ENCODE results near the gene ARHGEF12.
"Not testable (repeated sequence)": the region's sequence is repeated elsewhere in the genome, so short reads cannot be mapped to it uniquely, and the experiment has no call there.

Gene ARHGEF12

GRCh38 chr11:120500414-120501071 lies 164.3 kb downstream of the ARHGEF12 start:
- no peaks in the 10 kb centered on the region for H3K36me3 ChIP-seq (ENCODE audit: control insufficient read depth in 2 of 2, insufficient read depth in 2 of 2, low read length in 2 of 2)
- H3K4me1 ChIP-seq (ENCODE audit: control insufficient read depth in 2 of 2, insufficient read depth in 2 of 2, low read length in 2 of 2): no peaks in the 10 kb centered on the region

GRCh38 chr11:120501440-120501839 lies 165.2 kb downstream of the ARHGEF12 start:
- Histone ChIP-seq H3K4me1 (ENCODE audit: control insufficient read depth in 2 of 2, insufficient read depth in 2 of 2, low read length in 2 of 2) (no peaks in the 10 kb centered on the region), H3K27me3 (ENCODE audit: control insufficient read depth in 2 of 2, insufficient read depth in 2 of 2, low read length in 2 of 2) (peaks cover 15 to 25% of the 10 kb centered on the region in 2 donors)

More at GRCh38 chr11:120500414-120501071, 164.3 kb downstream of the ARHGEF12 start:
- Histone ChIP-seq H3K9ac (ENCODE audit: low read depth in 1 of 2, low read length in 2 of 2) (no peak overlapping the region), H3K27ac (ENCODE audit: low read depth in 2 of 2, low read length in 2 of 2) (no peak overlapping the region), H3K27me3 (ENCODE audit: control insufficient read depth in 2 of 2, insufficient read depth in 2 of 2, low read length in 2 of 2) (peaks cover 8 to 19% of the 10 kb centered on the region in 2 donors), H3K9me3 (ENCODE audit: control insufficient read depth in 2 of 2, low read length in 2 of 2) (no peaks in the 10 kb centered on the region), H3K4me3 (ENCODE audit: low read length in 2 of 2) (no peak overlapping the region)

DNA sequence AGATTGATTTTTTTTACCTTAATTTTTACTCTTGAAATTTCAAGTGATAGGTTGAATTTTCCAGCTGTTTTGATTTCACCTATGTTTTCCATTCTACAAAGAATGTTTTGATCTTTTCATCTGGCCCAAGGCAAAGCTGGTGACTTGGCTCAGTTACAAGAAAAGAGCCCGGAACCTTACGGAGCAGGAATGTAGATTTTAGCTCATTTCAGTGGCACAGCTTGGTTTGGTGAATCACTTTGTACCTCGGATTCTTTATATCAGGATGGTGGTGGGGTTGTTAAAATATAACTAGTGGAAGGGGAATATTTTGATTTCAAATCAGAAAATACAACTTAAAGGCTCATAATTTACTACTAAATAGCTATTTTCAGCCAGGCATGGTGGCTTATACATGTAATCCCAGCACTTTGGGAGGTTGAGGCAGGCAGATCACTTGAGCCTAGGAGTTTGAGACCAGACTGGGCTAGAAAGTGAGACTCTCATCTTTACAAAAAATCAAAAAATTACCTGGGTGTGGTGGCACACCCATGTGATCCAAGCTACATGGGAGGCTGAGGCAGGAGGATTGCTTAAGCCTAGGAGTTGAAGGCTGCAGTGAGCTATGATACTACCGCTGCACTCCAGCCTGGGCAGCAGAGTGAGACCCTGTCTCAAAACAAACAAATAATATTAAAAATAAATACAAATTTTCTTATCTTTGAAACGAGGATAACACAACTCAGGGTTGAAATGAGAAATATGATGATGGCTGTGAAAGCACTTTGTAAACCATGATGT lies 166.0 kb downstream of the ARHGEF12 start:
- Histone ChIP-seq H3K36me3 (ENCODE audit: control insufficient read depth in 2 of 2, insufficient read depth in 2 of 2, low read length in 2 of 2) (no peaks in the 10 kb centered on the region), H3K27me3 (ENCODE audit: control insufficient read depth in 2 of 2, insufficient read depth in 2 of 2, low read length in 2 of 2) (peaks cover 19 to 27% of the 10 kb centered on the region in 2 donors), H3K27ac (ENCODE audit: low read depth in 2 of 2, low read length in 2 of 2) (no peak overlapping the region), H3K4me1 (ENCODE audit: control insufficient read depth in 2 of 2, insufficient read depth in 2 of 2, low read length in 2 of 2) (no peaks in the 10 kb centered on the region), H3K9me3 (ENCODE audit: control insufficient read depth in 2 of 2, low read length in 2 of 2) (no peaks in the 10 kb centered on the region), H3K9ac (ENCODE audit: low read depth in 1 of 2, low read length in 2 of 2) (no peak overlapping the region), H3K4me3 (ENCODE audit: low read length in 2 of 2) (no peak overlapping the region)

More at GRCh38 chr11:120501440-120501839, 165.2 kb downstream of the ARHGEF12 start:
- no peaks in the 10 kb centered on the region for H3K36me3 ChIP-seq (ENCODE audit: control insufficient read depth in 2 of 2, insufficient read depth in 2 of 2, low read length in 2 of 2)
- no peak overlapping the region for H3K27ac ChIP-seq (ENCODE audit: low read depth in 2 of 2, low read length in 2 of 2)
- H3K4me3 ChIP-seq (ENCODE audit: low read length in 2 of 2): no peak overlapping the region
- H3K9me3 ChIP-seq (ENCODE audit: control insufficient read depth in 2 of 2, low read length in 2 of 2): no peaks in the 10 kb centered on the region
- H3K9ac ChIP-seq (ENCODE audit: low read depth in 1 of 2, low read length in 2 of 2): no peak overlapping the region

DNA sequence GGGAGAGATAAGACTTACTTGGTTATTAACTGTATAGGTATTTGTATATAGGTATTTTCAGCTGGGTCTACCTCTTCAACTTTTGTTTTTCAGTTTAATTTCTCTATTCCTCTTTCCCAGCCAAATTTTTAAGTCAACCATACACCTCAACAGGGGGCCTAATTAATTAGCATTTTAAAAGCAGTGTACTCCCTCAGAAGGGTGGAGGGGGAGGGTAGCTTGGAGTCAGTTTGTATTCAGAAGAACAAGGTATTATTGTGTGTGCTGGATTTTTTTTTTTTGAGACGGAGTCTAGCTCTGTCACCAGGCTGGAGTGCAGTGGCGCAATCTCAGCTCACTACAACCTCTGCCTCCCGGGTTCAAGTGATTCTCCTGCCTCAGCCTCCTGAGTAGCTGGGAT lies 167.3 kb downstream of the ARHGEF12 start:
- H3K9me3 ChIP-seq (ENCODE audit: control insufficient read depth in 2 of 2, low read length in 2 of 2); H3K4me3 ChIP-seq (ENCODE audit: low read length in 2 of 2); H3K4me1 ChIP-seq (ENCODE audit: control insufficient read depth in 2 of 2, insufficient read depth in 2 of 2, low read length in 2 of 2); H3K27ac ChIP-seq (ENCODE audit: low read depth in 2 of 2, low read length in 2 of 2); H3K9ac ChIP-seq (ENCODE audit: low read depth in 1 of 2, low read length in 2 of 2); H3K36me3 ChIP-seq (ENCODE audit: control insufficient read depth in 2 of 2, insufficient read depth in 2 of 2, low read length in 2 of 2): not testable (repeated sequence)
- peaks cover 19 to 27% of the 10 kb centered on the region in 2 donors for H3K27me3 ChIP-seq (ENCODE audit: control insufficient read depth in 2 of 2, insufficient read depth in 2 of 2, low read length in 2 of 2)

DNA sequence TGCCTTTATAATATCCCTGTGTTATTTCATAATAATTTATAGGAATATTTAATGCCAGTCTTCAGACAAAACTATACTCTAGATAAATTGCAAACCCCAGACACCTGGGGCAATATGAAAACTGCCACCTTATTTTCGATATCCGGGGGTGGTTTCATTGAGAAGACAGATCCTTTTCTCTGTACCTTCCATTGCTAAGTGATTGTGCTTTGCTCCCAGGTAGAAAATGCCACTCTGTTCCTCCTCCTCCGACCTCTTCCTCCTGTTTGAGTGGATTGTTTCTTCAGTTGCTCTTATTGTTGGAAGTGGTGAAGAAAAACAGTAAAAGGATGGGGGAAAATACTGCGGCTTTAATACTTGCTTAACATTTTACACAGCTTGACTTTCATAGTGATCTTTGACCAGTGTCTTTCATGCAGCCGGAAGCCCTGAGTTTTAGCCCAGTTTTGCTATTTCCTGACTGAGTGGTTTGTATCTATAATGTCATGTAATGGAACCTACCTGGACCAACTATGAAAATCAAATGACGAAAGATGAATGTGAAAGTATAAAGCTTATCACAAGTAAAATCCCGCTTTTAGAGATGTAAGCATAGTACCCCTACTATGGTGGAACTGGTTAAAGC lies 169.7 kb downstream of the ARHGEF12 start:
- H3K4me1 ChIP-seq (ENCODE audit: control insufficient read depth in 2 of 2, insufficient read depth in 2 of 2, low read length in 2 of 2): no peaks in the 10 kb centered on the region
- H3K9me3 ChIP-seq (ENCODE audit: control insufficient read depth in 2 of 2, low read length in 2 of 2): no peaks in the 10 kb centered on the region
- H3K9ac ChIP-seq (ENCODE audit: low read depth in 1 of 2, low read length in 2 of 2): no peak overlapping the region
- no peaks in the 10 kb centered on the region for H3K36me3 ChIP-seq (ENCODE audit: control insufficient read depth in 2 of 2, insufficient read depth in 2 of 2, low read length in 2 of 2)
- peaks cover 25 to 41% of the 10 kb centered on the region in 2 donors for H3K27me3 ChIP-seq (ENCODE audit: control insufficient read depth in 2 of 2, insufficient read depth in 2 of 2, low read length in 2 of 2)
- no peak overlapping the region for H3K4me3 ChIP-seq (ENCODE audit: low read length in 2 of 2)
- no peak overlapping the region for H3K27ac ChIP-seq (ENCODE audit: low read depth in 2 of 2, low read length in 2 of 2)

DNA sequence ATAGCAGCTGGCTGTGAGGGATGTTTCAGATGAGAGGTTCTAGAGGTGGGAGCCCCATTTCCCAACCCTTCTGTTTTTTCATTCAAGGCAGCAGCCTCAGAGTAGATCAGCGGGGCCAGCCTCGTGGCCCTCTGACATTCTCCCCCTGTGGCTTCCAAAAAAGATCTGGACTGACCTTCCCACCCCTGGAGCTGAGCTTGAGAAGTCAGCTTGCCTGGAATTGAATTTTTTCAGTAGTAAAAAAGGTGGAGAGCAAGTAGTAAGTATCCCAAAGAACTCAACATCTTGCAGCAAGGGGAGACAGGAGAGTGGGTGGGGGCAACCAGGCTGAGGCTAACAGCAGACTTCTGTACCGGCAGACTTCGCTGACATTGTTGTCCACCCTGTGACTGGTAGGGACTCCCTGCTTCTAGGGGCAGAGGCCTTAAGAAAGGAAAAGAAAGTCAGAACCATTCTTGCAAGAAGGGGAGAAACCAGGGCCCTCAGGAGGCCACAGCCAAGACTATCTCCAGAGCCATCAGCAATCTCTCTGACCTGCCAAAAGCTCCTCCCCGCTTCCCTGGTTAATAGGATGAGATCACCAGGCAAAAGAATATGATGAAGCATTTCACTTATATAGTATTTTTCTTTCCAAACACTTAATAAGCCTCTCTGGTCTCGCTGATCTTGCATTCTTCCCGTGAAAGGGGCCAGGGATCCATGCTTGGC lies 173.3 kb downstream of the ARHGEF12 start:
- Histone ChIP-seq H3K4me1 (ENCODE audit: control insufficient read depth in 2 of 2, insufficient read depth in 2 of 2, low read length in 2 of 2) (no peaks in the 10 kb centered on the region), H3K36me3 (ENCODE audit: control insufficient read depth in 2 of 2, insufficient read depth in 2 of 2, low read length in 2 of 2) (no peaks in the 10 kb centered on the region), H3K9ac (ENCODE audit: low read depth in 1 of 2, low read length in 2 of 2) (no peak overlapping the region), H3K27ac (ENCODE audit: low read depth in 2 of 2, low read length in 2 of 2) (no peak overlapping the region), H3K27me3 (ENCODE audit: control insufficient read depth in 2 of 2, insufficient read depth in 2 of 2, low read length in 2 of 2) (peaks cover 33 to 48% of the 10 kb centered on the region in 2 donors), H3K4me3 (ENCODE audit: low read length in 2 of 2) (no peak overlapping the region), H3K9me3 (ENCODE audit: control insufficient read depth in 2 of 2, low read length in 2 of 2) (no peaks in the 10 kb centered on the region)

GRCh38 chr11:120510406-120511115 lies 174.3 kb downstream of the ARHGEF12 start:
- peaks cover 34 to 58% of the 10 kb centered on the region in 2 donors for H3K27me3 ChIP-seq (ENCODE audit: control insufficient read depth in 2 of 2, insufficient read depth in 2 of 2, low read length in 2 of 2)
- H3K36me3 ChIP-seq (ENCODE audit: control insufficient read depth in 2 of 2, insufficient read depth in 2 of 2, low read length in 2 of 2): no peaks in the 10 kb centered on the region
- no peak overlapping the region for H3K9ac ChIP-seq (ENCODE audit: low read depth in 1 of 2, low read length in 2 of 2)
- no peaks in the 10 kb centered on the region for H3K4me1 ChIP-seq (ENCODE audit: control insufficient read depth in 2 of 2, insufficient read depth in 2 of 2, low read length in 2 of 2)
- H3K27ac ChIP-seq (ENCODE audit: low read depth in 2 of 2, low read length in 2 of 2): no peak overlapping the region
- no peaks in the 10 kb centered on the region for H3K9me3 ChIP-seq (ENCODE audit: control insufficient read depth in 2 of 2, low read length in 2 of 2)
- no peak overlapping the region for H3K4me3 ChIP-seq (ENCODE audit: low read length in 2 of 2)

DNA sequence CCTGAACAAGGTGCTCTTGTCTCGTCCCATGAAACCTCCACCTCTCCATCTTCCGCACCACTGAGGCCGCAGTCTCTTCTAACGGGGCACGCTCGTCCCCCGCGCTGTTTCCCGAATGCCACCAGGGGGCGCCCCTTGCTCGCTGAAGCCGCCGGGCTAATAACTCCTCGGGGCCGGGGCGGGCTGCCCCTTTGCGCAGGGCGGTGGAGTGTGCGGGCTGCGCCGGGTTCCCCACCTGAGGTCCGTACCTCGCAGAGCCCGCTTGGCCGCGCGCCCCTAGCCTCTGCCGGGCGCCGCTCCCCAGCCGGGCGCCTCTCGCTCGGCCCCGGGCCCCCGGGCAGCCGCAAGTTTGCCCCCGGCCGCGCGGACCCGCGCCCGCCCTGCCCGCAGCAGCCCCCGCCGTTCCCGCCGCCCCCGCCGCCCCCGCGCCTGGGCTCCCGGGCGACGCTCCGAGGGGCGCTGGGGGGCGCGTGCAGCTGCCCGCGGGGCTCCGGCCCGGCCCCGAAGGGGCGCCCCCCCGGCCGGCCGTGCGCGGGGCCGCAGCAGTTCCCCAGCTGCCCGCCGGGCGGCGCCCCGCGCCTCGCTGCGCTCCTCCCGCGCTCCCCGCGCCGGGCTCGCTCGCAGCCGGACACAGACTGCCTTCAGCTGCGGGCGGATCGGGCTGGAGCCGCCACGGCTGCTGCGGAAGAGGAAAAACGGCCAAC lies 175.1 kb downstream of the ARHGEF12 start, which contains the start of gene GRIK4:
TSS of gene GRIK4 (plus strand) at position 633 of the 704 bp plus-strand sequence. CDS start 148,571 bp downstream, outside the sequence.
- Histone ChIP-seq H3K4me3 (ENCODE audit: low read length in 2 of 2) (peak within 1 kb of the TSS in 1 of 2 donors; percentile 35), H3K27ac (ENCODE audit: low read depth in 2 of 2, low read length in 2 of 2) (no peak within 1 kb of the TSS), H3K9me3 (ENCODE audit: control insufficient read depth in 2 of 2, low read length in 2 of 2) (no peaks in the 10 kb centered on the region), H3K4me1 (ENCODE audit: control insufficient read depth in 2 of 2, insufficient read depth in 2 of 2, low read length in 2 of 2) (no peaks in the 10 kb centered on the region), H3K9ac (ENCODE audit: low read depth in 1 of 2, low read length in 2 of 2) (no peak within 1 kb of the TSS), H3K36me3 (ENCODE audit: control insufficient read depth in 2 of 2, insufficient read depth in 2 of 2, low read length in 2 of 2) (no peaks in the 10 kb centered on the region), H3K27me3 (ENCODE audit: control insufficient read depth in 2 of 2, insufficient read depth in 2 of 2, low read length in 2 of 2) (peaks cover 35 to 58% of the 10 kb centered on the region in 2 donors)
